Limb (tissue), 2 donors: ENCODE results near the gene ANKFY1.
"Not testable (repeated sequence)": the region's sequence is repeated elsewhere in the genome, so short reads cannot be mapped to it uniquely, and the experiment has no call there.

Experiments
- DNase-seq, 2 donors: peaks; one replicate each; pipeline ENCODE4 v3.0.0-alpha.2; 2016; ENCODE audit errors: extremely low spot score in 2 of 2

ANKFY1 gene

DNA sequence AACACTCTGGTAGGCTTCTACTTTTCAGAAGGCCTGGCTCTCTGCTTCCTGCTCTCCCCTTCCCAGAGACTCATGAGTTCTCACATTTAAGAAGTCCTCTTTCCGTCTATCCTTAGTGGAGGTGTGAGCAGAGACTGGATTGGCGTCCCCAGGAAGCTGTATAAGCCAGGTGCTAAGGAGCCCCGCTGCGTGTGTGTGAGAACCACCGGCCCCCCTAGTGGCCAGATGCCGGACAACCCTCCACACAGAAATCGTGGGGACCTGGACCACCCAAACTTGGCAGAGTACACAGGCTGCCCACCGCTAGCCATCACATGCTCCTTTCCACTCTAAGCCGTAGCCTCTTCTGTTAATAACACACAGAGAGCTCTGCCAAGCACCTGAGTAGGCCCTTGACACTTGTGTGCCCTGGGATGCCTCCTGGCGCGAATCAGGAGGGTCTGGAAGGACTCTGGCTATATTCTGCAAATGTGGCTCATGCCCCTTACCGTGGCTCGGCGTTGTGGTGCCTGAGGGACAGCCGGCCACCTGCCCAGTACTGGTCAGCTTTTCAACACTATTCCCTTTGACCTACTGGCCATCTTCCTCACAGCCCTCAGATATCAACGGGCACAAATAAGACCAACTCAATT is 106.9 kb downstream of the ANKFY1 start:
- no peak for DNase-seq

GRCh38 chr17:4155980-4156620 is 107.7 kb downstream of the ANKFY1 start:
- no peak for DNase-seq

- DNase-seq: no peak
These were observed 109.6 kb downstream of the ANKFY1 start for GRCh38 chr17:4154201-4154600.

DNA sequence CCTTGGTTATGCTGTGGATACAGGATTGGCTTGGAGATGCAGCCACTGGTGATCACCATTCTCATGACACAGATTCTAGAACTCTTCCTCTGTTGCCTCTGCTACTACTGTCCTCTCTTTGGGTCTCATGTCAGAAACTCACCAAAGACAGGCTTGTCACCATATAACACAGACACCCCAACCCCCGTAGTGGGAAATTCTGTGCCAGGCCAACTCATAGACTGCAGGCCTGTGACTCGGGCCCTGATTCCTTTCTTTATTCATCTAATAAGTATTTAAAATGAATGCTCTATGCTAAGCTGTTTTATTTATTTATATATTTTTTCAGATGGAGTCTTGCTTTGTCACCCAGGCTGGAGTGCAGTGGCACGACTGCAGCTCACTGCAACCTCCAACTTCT is 111.3 kb downstream of the ANKFY1 start:
- DNase-seq: no peak

GRCh38 chr17:4150096-4150495 is 113.7 kb downstream of the ANKFY1 start:
- no peak for DNase-seq

- no peak for DNase-seq
These were observed 115.0 kb downstream of the ANKFY1 start for GRCh38 chr17:4148611-4149308.

- no peak for DNase-seq
These were observed 115.9 kb downstream of the ANKFY1 start for GRCh38 chr17:4147751-4148310.

GRCh38 chr17:4146641-4147040 is 117.1 kb downstream of the ANKFY1 start:
- DNase-seq: no peak

GRCh38 chr17:4144422-4144747 is 119.4 kb downstream of the ANKFY1 start:
- no peak for DNase-seq

DNA sequence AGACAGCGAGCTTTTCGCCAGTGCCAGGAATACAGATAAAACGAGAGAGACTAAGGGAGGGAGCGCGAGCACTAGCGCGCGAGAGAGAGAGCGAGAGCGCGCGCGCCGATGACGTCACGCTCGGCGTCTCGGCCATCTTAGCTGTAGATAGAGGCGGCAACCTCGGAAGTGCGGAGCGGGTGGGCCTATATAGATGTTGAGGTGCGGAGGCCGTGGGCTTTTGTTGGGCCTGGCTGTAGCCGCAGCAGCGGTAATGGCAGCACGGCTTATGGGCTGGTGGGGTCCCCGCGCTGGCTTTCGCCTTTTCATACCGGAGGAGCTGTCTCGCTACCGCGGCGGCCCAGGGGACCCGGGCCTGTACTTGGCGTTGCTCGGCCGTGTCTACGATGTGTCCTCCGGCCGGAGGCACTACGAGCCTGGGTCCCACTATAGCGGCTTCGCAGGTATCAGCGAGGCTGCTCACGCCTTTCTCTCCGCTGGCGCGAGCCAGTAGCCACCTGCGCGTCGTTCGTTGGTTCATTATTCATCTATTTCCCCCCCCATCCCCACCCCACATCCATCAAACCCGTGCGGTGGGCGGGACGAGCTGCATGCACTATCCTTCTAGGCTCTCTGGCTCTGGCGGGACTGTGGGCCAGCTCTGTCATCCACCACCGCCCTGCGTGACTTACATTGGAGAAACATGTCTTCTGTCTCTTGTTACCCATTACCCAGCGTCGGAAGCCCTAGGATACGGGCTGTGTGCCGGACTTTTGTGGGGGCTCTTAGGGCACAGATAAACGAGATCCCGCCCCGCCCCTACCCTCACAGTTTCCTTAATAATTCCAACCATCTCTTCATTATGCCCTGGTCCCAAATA is 120.0 kb downstream of the ANKFY1 start:
- DNase-seq: peak; percentile 94 to 95

DNA sequence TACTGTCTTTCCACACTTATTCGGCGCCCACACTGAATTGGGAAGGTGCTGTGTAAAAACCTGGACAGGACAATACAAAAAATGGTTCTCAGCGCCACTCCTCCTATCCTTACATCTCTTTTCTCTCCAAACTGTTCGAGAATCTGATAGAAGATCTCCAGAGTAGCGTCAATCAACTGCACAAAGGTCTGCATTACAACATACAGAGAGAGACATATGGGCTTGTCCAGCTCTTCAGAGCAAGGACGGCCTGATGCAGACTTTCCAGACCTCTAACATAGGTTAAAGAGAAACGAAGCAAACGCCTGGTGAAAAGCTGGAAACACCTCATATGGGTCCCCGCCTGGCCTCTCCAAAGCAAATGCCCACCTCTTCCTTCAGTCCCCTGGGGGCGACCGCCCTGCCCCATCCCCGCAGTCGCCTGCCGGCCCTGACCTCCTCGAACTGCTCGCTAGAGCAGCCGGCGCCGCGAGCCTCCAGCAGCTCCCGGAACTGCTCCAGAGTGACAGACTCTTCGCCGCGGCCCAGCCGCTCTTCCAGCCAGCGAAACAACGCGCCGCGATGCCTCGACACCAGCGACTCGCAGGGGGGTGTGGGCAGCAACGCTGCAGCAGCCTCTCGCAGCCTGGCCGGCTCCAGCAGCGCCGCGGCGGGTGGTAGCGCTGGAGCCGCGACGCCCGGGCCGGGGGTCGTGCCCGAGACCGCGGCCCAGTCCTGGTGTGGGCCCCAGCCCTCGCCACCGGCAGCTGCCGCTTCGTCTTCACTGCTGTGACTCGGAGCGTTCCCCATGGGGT is 121.5 kb downstream of the ANKFY1 start:
- DNase-seq: peak in 1 of 2 donors; percentile 7

GRCh38 chr17:4140125-4140524 is 123.7 kb downstream of the ANKFY1 start:
- no peak for DNase-seq

GRCh38 chr17:4138906-4139526 is 124.8 kb downstream of the ANKFY1 start:
- DNase-seq: not testable (repeated sequence)

- DNase-seq: no peak
These were observed 127.4 kb downstream of the ANKFY1 start for GRCh38 chr17:4136373-4136772.

DNA sequence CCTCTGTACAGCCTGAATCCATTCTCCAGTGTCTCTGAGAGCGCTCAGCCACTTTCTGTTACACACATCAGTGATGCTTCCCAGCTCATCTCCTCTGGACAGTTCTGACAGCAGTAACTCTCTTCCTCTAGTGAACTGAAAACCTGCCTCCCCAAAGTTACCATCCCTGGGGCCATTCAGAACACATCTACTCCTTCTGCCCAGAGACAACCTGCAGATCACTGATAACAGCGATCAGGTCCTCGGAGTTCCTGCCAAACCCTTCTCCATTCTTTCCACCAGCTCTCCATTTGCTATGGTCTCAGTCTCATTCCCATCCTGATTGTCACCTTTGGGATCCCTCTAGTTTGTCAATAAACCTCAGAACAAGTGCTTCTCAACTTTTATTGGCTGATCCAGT is 128.3 kb downstream of the ANKFY1 start:
- DNase-seq: no peak

- no peak for DNase-seq
These were observed 129.1 kb downstream of the ANKFY1 start for GRCh38 chr17:4134721-4135120.

GRCh38 chr17:4130715-4131114 is 133.1 kb downstream of the ANKFY1 start:
- DNase-seq: no peak

DNA sequence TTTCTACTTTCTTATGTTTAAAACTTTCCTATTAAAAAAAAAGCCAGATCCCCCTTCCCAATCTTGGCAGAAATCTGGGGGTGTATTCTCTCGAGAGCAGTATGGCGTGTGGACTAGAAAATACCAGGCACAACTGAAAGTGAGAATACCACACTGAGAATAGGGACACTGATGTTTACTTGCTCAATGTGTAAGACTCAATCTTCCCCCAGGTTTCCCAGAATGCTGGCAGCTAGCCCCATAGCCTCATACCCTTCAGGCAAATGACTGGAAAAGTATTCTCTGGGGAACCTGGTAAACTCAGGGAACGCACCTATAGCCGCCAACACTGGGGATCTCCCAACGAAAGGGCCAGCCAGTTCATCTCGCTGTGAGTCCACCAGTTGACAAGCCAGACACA is 136.2 kb downstream of the ANKFY1 start:
- DNase-seq: no peak

DNA sequence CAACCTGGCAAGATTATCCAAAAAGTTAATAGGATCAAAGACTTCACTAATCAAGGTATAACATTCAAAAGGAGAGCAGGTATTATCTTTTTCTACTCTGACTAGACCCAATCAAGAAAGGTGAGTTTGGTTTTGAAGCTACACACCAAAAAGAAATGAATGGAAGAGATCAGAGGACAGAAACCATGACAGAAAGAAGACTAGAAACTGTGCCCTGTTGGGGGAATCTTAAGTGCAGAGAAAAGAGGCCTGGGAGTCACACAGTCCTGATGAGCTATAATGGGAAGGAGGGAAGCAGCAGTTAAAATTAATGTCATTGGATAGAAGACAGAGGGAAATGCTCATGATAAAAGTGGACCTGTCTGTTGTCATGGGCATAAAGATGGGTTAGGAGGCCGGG is 138.2 kb downstream of the ANKFY1 start:
- no peak for DNase-seq

DNA sequence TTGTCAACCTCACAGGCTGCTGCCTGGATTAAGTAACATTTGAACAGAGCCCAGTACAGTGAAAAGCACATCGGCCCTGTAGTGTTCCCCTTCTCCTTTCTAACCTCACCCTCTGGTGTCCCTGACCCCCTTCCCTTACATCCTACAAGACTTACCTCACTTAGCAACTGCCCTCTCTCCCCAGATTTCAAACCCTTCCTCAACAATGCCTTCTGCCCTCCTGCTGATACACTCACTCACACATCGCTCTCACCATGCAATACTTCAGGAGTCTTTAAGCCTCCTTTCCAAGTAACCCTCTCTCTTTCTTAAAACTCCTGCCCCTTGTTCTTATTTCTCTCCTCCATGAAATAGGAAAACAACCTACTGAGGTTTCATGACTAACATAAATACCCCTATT is 138.8 kb downstream of the ANKFY1 start:
- DNase-seq: no peak
